ENCODE results near the gene UBL7. TPM values are rescaled to one million over a fixed set of nuclear protein-coding genes. Genes with fewer than 3 reads are reported as not detected.

The UBL7 gene
- total and polyA plus RNA-seq, 2 donors (not counting 1 experiment from before 2014, with no cell fraction given) = 44.4 to 73.9 TPM

GRCh38 chr15:74438206-74438605 lies 22.8 kb downstream of the UBL7 start:
- POLR2A ChIA-PET = interaction anchor here (0.7 to 1.0 kb wide), 2 partner anchors 21 to 35 kb away, joined by 3 to 6 read pairs; no protein-coding TSS in a partner anchor

More at GRCh38 chr15:74438206-74438605, 22.8 kb downstream of the UBL7 start:
- H3K4me2 ChIP-seq (replicated peaks; ENCODE audit: low read depth, low read length, poor library complexity, severe bottlenecking) = no peak overlapping the region
- no peaks in the 10 kb centered on the region for H3K9me3 ChIP-seq (ENCODE audit: control extremely low read depth in 1 of 3, control insufficient read depth in 2 of 3, insufficient read depth in 1 of 3, low read length in 2 of 3)
- no peaks in the 10 kb centered on the region for H3K27me3 ChIP-seq (replicated peaks in 1 of 4; ENCODE audit: control extremely low read depth in 1 of 4, control insufficient read depth in 3 of 4, insufficient read depth in 4 of 4, low read length in 3 of 4)
- Mint-ChIP-seq H3K9me3 (ENCODE audit: insufficient read depth) (no peaks in the 10 kb centered on the region), H3K27ac (peak overlapping the region; percentile 0), H3K27me3 (no peaks in the 10 kb centered on the region), H3K4me3 (no peak overlapping the region), H3K4me1 (peaks cover 36% of the 10 kb centered on the region)
- ATAC-seq (ENCODE audit: low read depth) (no peak), DNase-seq (no peak)
- H3K79me2 ChIP-seq (ENCODE audit: control insufficient read depth, insufficient read depth, low read length) = peaks cover 7% of the 10 kb centered on the region
- intact Hi-C loops (cut with micrococcal nuclease) = loop anchor here (1.0 to 10.0 kb wide), 5 partner anchors 23 to 347 kb away; partner anchors contain the start of genes CSK and UBL7
- CTCF ChIA-PET = interaction anchor here (0.6 to 26.1 kb wide), 18 partner anchors 9 to 346 kb away, joined by 3 to 855 read pairs (median 6); partner anchors contain the start of genes CYP11A1 and UBL7
- 50% methylated on average over 2 of the region's 2 CpGs for WGBS (ENCODE audit: insufficient coverage)
- H3K27ac ChIP-seq (ENCODE audit: low read length in 2 of 2) = no peak overlapping the region
- no peak overlapping the region for H2AFZ ChIP-seq (ENCODE audit: insufficient read depth, low read depth, low read length, poor library complexity, severe bottlenecking)
- TF ChIP-seq EZH2 (IDR thresholded peaks at IDR 0.05; ENCODE audit: borderline replicate concordance, insufficient read depth, low read depth, low read length, poor library complexity, severe bottlenecking) = no peak
- no peak for TF ChIP-seq CTCF (IDR thresholded peaks at IDR 0.05)
- peaks cover 17 to 27% of the 10 kb centered on the region in 2 donors for H3K4me1 ChIP-seq (ENCODE audit: control insufficient read depth in 2 of 2, insufficient read depth in 2 of 2, low read length in 2 of 2)
- no peaks in the 10 kb centered on the region for H4K20me1 ChIP-seq (ENCODE audit: control insufficient read depth, insufficient read depth, low read length, poor library complexity, severe bottlenecking)
- H3K9ac ChIP-seq (ENCODE audit: low read length) = no peak overlapping the region
- H3K4me3 ChIP-seq (ENCODE audit: control extremely low read depth in 1 of 5, extremely low read depth in 1 of 5, insufficient read depth in 1 of 5, low read depth in 2 of 5, low read length in 4 of 5) = no peak overlapping the region
- H3K36me3 ChIP-seq (replicated peaks in 1 of 2; ENCODE audit: control extremely low read depth in 1 of 2, control insufficient read depth in 1 of 2, extremely low read depth in 1 of 2, insufficient read depth in 2 of 2, low read length in 1 of 2) = no peaks in the 10 kb centered on the region

All from B cell (primary cell).